Hematopoietic multipotent progenitor cell treated with erythropoietin and hydrocortisone succinate and interleukin-3 and kit ligand, for 8 days (in vitro differentiated cells): ENCODE measurements around the gene NLRP12.
A peak's percentile ranks its signal among the peaks of the same experiment; 100 is the strongest.
"Not testable (repeated sequence)": the region's sequence is repeated elsewhere in the genome, so short reads cannot be mapped to it uniquely, and the experiment has no call there.

Experiments used
- DNase-seq: peaks from one replicate; pipeline ENCODE4 v3.0.0-alpha.2; 2015

The NLRP12 gene

GRCh38 chr19:53780506-53780905 lies 43.6 kb downstream of the NLRP12 start:
- no peak for DNase-seq

DNA sequence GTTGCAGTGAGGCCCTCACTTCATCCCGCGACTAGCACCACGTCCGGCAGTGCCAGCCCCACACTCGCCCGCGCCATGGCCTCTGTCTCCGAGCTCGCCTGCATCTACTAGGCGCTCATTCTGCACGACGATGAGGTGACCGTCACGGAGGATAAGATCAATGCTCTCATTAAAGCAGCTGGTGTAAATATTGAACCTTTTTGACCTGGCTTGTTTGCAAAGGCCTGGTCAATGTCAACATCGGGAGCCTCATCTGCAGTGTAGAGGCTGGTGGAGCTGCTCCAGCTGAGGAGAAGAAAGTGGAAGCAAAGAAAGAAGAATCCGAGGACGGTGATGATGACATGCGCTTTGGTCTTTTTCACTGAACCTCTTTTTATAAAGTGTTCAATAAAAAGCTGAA lies 48.6 kb downstream of the NLRP12 start:
- DNase-seq, result no peak

- not testable (repeated sequence) for DNase-seq
Measured at GRCh38 chr19:53774491-53774890, 49.6 kb downstream of the NLRP12 start.

DNA sequence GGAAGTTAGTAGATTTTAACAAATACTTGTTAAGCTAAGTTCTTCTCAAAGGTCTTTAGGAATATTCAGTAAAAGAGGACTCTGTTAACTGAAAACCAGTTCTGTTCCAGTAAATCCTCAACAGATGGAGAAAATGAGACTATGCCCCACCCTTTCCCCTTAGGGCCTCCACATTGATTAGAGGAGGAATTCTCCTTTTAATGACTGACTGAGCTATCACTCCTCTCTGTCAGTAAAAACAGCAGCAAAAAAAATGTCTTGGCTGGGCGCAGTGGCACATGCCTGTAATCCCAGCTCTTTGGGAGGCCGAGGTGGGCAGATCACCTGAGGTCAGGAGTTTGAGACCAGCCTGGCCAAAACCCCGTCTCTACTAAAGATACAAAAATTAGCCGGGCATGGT lies 50.1 kb downstream of the NLRP12 start:
- DNase-seq, result no peak

DNA sequence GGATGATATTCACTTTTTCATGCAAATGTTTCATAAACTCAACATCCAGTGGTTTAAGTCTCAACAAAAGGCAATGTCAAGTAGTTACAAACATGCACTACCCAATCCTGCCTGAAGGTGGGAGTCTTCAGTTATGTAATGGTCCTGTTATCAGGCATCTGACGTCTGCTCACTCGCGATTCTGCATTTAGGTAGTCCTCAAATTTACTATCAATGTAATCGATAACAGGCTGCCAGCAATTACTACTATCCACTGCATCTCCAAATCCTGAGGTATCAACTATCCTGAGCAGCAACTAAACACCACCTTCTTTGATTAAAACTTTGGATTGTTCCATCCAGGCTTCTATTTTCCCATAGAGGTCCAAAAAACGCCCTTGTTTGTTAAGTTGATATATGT lies 51.2 kb downstream of the NLRP12 start:
- peak; percentile 67 for DNase-seq

DNA sequence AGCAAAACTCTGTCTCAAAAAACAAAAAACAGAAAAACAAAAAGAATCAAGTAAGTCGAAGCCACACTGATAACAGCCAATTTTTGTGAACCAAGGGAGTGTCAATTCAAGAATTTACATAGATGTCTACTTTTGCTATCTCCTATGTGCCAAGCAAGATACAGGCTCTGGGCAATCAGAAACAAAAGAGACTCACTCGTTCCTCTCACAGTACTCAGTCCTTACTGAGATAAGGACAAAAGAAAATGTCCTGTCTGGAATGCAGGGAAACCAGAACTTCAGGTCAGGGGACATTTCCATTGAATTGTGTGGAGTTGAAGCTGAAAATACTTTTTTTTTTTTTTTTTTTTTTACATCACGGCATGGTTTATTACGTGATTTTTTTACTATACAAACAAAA lies 53.0 kb downstream of the NLRP12 start:
- no peak for DNase-seq

DNA sequence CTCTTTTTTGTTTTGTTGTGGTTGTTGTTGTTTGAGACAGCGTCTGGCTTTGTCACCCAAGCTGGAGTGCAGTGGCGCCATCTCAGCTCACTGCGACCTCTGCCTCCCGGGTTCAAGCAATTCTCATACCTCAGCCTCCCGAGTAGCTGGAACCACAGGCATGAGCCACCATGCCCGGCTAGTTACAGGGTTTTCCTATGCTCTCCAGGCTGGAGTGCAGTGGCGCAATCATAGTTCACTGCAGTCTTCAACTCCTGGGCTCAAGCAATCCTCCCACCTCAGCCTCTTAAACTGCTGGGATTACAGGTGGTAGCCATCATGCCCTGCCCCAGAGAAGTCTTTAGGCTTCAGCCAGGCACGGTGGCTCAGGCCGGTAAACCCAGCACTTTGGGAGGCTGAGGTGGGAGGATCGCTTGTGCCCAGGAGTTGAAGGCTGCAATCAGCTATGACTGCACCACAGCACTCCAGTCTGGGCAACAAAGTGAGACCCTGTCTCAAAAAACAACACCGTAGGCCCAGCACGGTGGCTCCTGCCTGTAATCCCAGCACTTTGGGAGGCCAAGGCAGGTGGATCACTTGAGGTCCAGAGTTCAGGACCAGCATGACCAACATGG lies 54.3 kb downstream of the NLRP12 start:
- not testable (repeated sequence) for DNase-seq

DNA sequence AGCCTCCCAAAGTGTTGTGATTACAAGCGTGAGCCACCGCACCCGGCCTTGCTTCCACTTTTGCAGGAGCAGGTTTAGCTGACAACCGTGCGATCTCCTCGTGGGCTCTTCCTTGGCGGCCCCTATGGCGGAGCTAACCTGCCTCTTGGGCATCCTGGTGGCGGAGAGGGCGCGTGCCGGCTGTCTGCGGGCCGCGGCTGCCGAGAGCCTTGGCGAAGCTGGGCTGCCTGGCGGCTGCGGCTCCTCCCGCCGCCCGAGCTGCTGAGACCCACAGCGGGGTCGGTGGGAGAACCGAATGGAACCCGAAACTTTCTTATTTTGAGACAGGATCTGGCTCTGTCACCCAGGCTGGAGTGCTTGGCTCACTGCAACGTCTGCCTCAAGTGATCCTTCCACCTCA lies 55.7 kb downstream of the NLRP12 start:
- no peak for DNase-seq

DNA sequence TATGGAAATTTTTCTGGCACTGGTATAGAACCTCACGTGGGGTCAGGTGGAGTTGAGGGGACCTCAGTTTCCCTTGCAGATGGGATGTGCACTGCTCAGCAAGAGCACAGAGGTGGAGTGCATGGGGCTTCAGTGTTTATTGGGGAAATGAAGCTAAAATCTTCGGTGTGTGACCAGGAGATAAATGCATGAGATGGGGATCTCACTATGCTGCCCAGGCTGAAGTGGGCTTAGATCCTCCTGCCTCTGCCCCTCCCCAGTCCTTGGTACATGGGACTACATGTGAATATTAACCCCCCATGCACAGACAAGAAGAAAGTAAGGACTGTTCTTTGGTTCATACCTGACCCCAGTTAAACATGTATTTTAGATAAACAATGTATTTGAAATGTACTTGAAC lies 65.1 kb downstream of the NLRP12 start:
- DNase-seq, result not testable (repeated sequence)
